OCI-LY1 (cell line): Measurements from ENCODE around the gene GUCA2B.

Source experiments
- H2AFZ ChIP-seq: fragments of 200-600 bp; sonication (generic), shearing (Covaris generic); 2 replicates; pipeline ENCODE4 v1.6.0; 2014; ENCODE audit warnings: antibody characterized with exemption, mild to moderate bottlenecking, low read length
- H3F3A ChIP-seq: fragments of 200-600 bp; sonication (generic), shearing (Covaris generic); 2 replicates; pipeline ENCODE4 v1.6.0; 2014; ENCODE audit warnings: mild to moderate bottlenecking, antibody characterized with exemption, low read length, moderate library complexity; ENCODE audit not compliant: insufficient read depth
- H3K27ac ChIP-seq: fragments of 200-600 bp; sonication (generic); 2 replicates; pipeline ENCODE4 v1.5.1; 2014; ENCODE audit warnings: low read length, mixed run types, mild to moderate bottlenecking, low read depth; ENCODE audit not compliant: poor library complexity, severe bottlenecking
- H3K27me3 ChIP-seq: fragments of 200-600 bp; sonication (generic); 2 replicates; pipeline ENCODE4 v1.6.0; 2014; ENCODE audit warnings: antibody characterized with exemption, mild to moderate bottlenecking, low read length, moderate library complexity; ENCODE audit not compliant: insufficient read depth
- H3K36me3 ChIP-seq: fragments of 200-600 bp; sonication (generic); 2 replicates; pipeline ENCODE4 v1.6.1; 2014; ENCODE audit warnings: mild to moderate bottlenecking, antibody characterized with exemption, low read length, moderate library complexity, mixed read lengths; ENCODE audit not compliant: insufficient read depth
- H3K4me1 ChIP-seq: fragments of 200-600 bp; sonication (generic); 2 replicates; pipeline ENCODE4 v1.5.1; 2014; ENCODE audit warnings: mild to moderate bottlenecking, low read length, moderate library complexity; ENCODE audit not compliant: insufficient read depth, severe bottlenecking
- H3K4me2 ChIP-seq: fragments of 200-600 bp; sonication (generic), shearing (Covaris generic); 2 replicates; pipeline ENCODE4 v1.6.1; 2014; ENCODE audit warnings: low read length
- H3K4me3 ChIP-seq: fragments of 200-600 bp; sonication (generic); 2 replicates; pipeline ENCODE4 v1.5.1; 2014; ENCODE audit warnings: low read length, low read depth, mild to moderate bottlenecking, mixed read lengths; ENCODE audit not compliant: poor library complexity, severe bottlenecking
- H3K79me2 ChIP-seq: fragments of 200-600 bp; shearing (Covaris generic); 2 replicates; pipeline ENCODE4 v1.6.1; 2016; ENCODE audit warnings: mixed run types, low read length, mixed read lengths; ENCODE audit not compliant: insufficient read depth
- H3K9ac ChIP-seq: fragments of 200-600 bp; sonication (generic), shearing (Covaris generic); 2 replicates; pipeline ENCODE4 v1.6.1; 2014; ENCODE audit warnings: mild to moderate bottlenecking, low read length, mixed read lengths
- H3K9me2 ChIP-seq: fragments of 200-600 bp; sonication (generic), shearing (Covaris generic); 2 replicates; pipeline ENCODE4 v1.6.1; 2014; ENCODE audit warnings: low read depth, mild to moderate bottlenecking, low read length, mixed read lengths
- H3K9me3 ChIP-seq: fragments of 200-600 bp; shearing (Covaris generic); 2 replicates; pipeline ENCODE4 v1.6.1; 2014; ENCODE audit warnings: low read length, mixed read lengths
- H4K20me1 ChIP-seq: fragments of 200-600 bp; sonication (generic), shearing (Covaris generic); 2 replicates; pipeline ENCODE4 v1.6.0; 2016; ENCODE audit warnings: mild to moderate bottlenecking, low read length; ENCODE audit not compliant: insufficient read depth
- CTCF ChIP-seq: fragments of 200-600 bp; sonication (generic), shearing (Covaris generic); IDR thresholded peaks from 2 replicates; pipeline ENCODE4 v1.5.1; 2017; ENCODE audit warnings: mild to moderate bottlenecking, antibody characterized with exemption, low read length, moderate library complexity, mixed read lengths
- EZH2 ChIP-seq: fragments of 200-600 bp; sonication (generic), shearing (Covaris generic); IDR thresholded peaks from 2 replicates; pipeline ENCODE4 v1.8.0; 2017; ENCODE audit warnings: borderline replicate concordance, mixed run types, mild to moderate bottlenecking, antibody characterized with exemption, low read length, moderate library complexity, mixed read lengths

Gene GUCA2B

GRCh38 chr1:42141978-42142377 is 11.2 kb upstream of the GUCA2B start:
- TF ChIP-seq CTCF: no peak
- no peak for TF ChIP-seq EZH2
- Histone ChIP-seq H2AFZ (no peak overlapping the region), H3K79me2 (no peaks in the 10 kb centered on the region), H3K9me3 (no peaks in the 10 kb centered on the region), H3K4me3 (no peak overlapping the region), H3K9me2 (no peaks in the 10 kb centered on the region), H3K4me1 (no peaks in the 10 kb centered on the region), H3K9ac (no peak overlapping the region), H4K20me1 (no peaks in the 10 kb centered on the region), H3K4me2 (no peak overlapping the region), H3F3A (no peaks in the 10 kb centered on the region), H3K27me3 (peaks cover 6% of the 10 kb centered on the region; the same call in 1 of the 2 replicates), H3K36me3 (no peaks in the 10 kb centered on the region), H3K27ac (no peak overlapping the region)

GRCh38 chr1:42142894-42143675 is 10.1 kb upstream of the GUCA2B start:
- Histone ChIP-seq H3K79me2 (no peaks in the 10 kb centered on the region), H3K9me3 (no peaks in the 10 kb centered on the region), H3K27ac (no peak overlapping the region), H2AFZ (no peak overlapping the region), H3K27me3 (peaks cover 6% of the 10 kb centered on the region; the same call in 1 of the 2 replicates), H3F3A (no peaks in the 10 kb centered on the region), H3K9ac (no peak overlapping the region), H3K4me3 (no peak overlapping the region), H3K4me2 (no peak overlapping the region), H3K9me2 (no peaks in the 10 kb centered on the region), H3K4me1 (no peaks in the 10 kb centered on the region), H4K20me1 (no peaks in the 10 kb centered on the region), H3K36me3 (no peaks in the 10 kb centered on the region)
- TF ChIP-seq CTCF (no peak), EZH2 (no peak)

GRCh38 chr1:42143896-42144710 is 9.1 kb upstream of the GUCA2B start:
- no peaks in the 10 kb centered on the region for H3K36me3 ChIP-seq
- H3K9me3 ChIP-seq: no peaks in the 10 kb centered on the region
- TF ChIP-seq CTCF: no peak
- no peak for TF ChIP-seq EZH2
- no peak overlapping the region for H3K4me3 ChIP-seq
- H3K4me2 ChIP-seq: no peak overlapping the region
- H3K27me3 ChIP-seq: no peaks in the 10 kb centered on the region; the same call in 1 of the 2 replicates
- no peak overlapping the region for H3K27ac ChIP-seq
- H3K9me2 ChIP-seq: no peaks in the 10 kb centered on the region
- H3F3A ChIP-seq: no peaks in the 10 kb centered on the region
- H2AFZ ChIP-seq: no peak overlapping the region
- no peak overlapping the region for H3K9ac ChIP-seq
- H4K20me1 ChIP-seq: no peaks in the 10 kb centered on the region
- no peaks in the 10 kb centered on the region for H3K79me2 ChIP-seq
- no peaks in the 10 kb centered on the region for H3K4me1 ChIP-seq
